Activated CD4-positive, alpha-beta T cell treated with anti-CD3 and anti-CD28 coated beads for 36 hours (primary cell): ENCODE results near the gene DEGS1. TPM values are rescaled to one million over a fixed set of nuclear protein-coding genes. Genes with fewer than 3 reads are reported as not detected.

Experiments
- ATAC-seq: fragments of 200-7000 bp; cut with Tn5 transposase; one replicate; pipeline ENCODE4 v1.10.0; 2021; ENCODE audit warnings: mild to moderate bottlenecking, moderate library complexity
- CTCF ChIA-PET: fragments of 350-600 bp; sonication (Branson Sonifier 250); formaldehyde crosslinking; loops from one replicate; lab custom pipeline; 2021; ENCODE audit warnings: antibody characterized with exemption; lab: Charles Lee
- POLR2A ChIA-PET: fragments of 350-600 bp; sonication (Branson Sonifier 250); formaldehyde crosslinking; loops from one replicate; lab custom pipeline; 2021; ENCODE audit warnings: antibody characterized with exemption, inconsistent platforms; lab: Charles Lee
- DNase-seq: peaks from one replicate; pipeline ENCODE4 v3.0.0-alpha.2; 2020
- H3K27ac Mint-ChIP-seq: one replicate; pipeline ENCODE4 v1.8.0; 2021; ENCODE audit warnings: mixed read lengths
- H3K27me3 Mint-ChIP-seq: one replicate; pipeline ENCODE4 v1.8.0; 2021; ENCODE audit warnings: mixed read lengths
- H3K36me3 Mint-ChIP-seq: one replicate; pipeline ENCODE4 v1.8.0; 2021; ENCODE audit warnings: low read depth, mixed read lengths
- H3K4me1 Mint-ChIP-seq: one replicate; pipeline ENCODE4 v1.8.0; 2021; ENCODE audit warnings: mixed read lengths
- H3K4me3 Mint-ChIP-seq: one replicate; pipeline ENCODE4 v1.8.0; 2021; ENCODE audit warnings: mild to moderate bottlenecking, moderate library complexity, mixed read lengths
- H3K9me3 Mint-ChIP-seq: one replicate; pipeline ENCODE4 v1.8.0; 2021; ENCODE audit warnings: low read depth, mixed read lengths
- intact Hi-C, 2 experiments: fragments of 100-400 bp; cut with DNase I in 1 of 2; cut with micrococcal nuclease in 1 of 2; formaldehyde crosslinking; loops; one replicate each; pipeline versions ENCODE4 v1.14.2 to v1.15.1; 2022 to 2024; cut with DNase I, micrococcal nuclease
- total RNA-seq, 2 experiments: library from RNA; stranded (reverse); gene quantifications; one replicate each; pipeline ENCODE4 v1.2.3, GENCODE V29; 2021

Gene DEGS1
- total RNA-seq, 2 experiments from 2014 or later = 24.0 to 24.5 TPM

GRCh38 chr1:224213438-224214119 is 30.5 kb downstream of the DEGS1 start:
- intact Hi-C loops = no loop called here
- Mint-ChIP-seq H3K27me3 (no peaks in the 10 kb centered on the region), H3K4me1 (peaks cover 4% of the 10 kb centered on the region), H3K4me3 (no peak overlapping the region), H3K27ac (peak overlapping the region; percentile 42), H3K9me3 (no peaks in the 10 kb centered on the region), H3K36me3 (no peaks in the 10 kb centered on the region)
- ATAC-seq (peak; percentile 36), DNase-seq (no peak)
- POLR2A ChIA-PET = no interaction called here
- CTCF ChIA-PET = interaction anchor here (0.8 to 1.3 kb wide), 2 partner anchors 20 to 24 kb away, joined by 3 read pairs; no protein-coding TSS in a partner anchor

GRCh38 chr1:224216382-224216781 is 33.3 kb downstream of the DEGS1 start:
- POLR2A ChIA-PET = no interaction called here
- Mint-ChIP-seq H3K9me3 (no peaks in the 10 kb centered on the region), H3K27me3 (no peaks in the 10 kb centered on the region)

GRCh38 chr1:224217655-224218623 is 34.9 kb downstream of the DEGS1 start:
- H3K9me3 Mint-ChIP-seq = no peaks in the 10 kb centered on the region
- H3K36me3 Mint-ChIP-seq = no peaks in the 10 kb centered on the region
- no peak for DNase-seq
- H3K4me1 Mint-ChIP-seq = peaks cover 4% of the 10 kb centered on the region
- H3K27me3 Mint-ChIP-seq = no peaks in the 10 kb centered on the region
- POLR2A ChIA-PET = no interaction called here
- CTCF ChIA-PET = interaction anchor here (0.9 kb wide), 1 partner anchor 239 kb away, joined by 3 read pairs; no protein-coding TSS in a partner anchor
- H3K4me3 Mint-ChIP-seq = no peak overlapping the region
- intact Hi-C loops = no loop called here
- no peak overlapping the region for H3K27ac Mint-ChIP-seq
- no peak for ATAC-seq

More at GRCh38 chr1:224216382-224216781, 33.3 kb downstream of the DEGS1 start:
- intact Hi-C loops = no loop called here
- ATAC-seq = no peak
- no peak overlapping the region for H3K4me3 Mint-ChIP-seq
- CTCF ChIA-PET = no interaction called here
- H3K27ac Mint-ChIP-seq = no peak overlapping the region
- DNase-seq = no peak
- H3K36me3 Mint-ChIP-seq = no peaks in the 10 kb centered on the region
- H3K4me1 Mint-ChIP-seq = peaks cover 4% of the 10 kb centered on the region

- ATAC-seq = no peak
- CTCF ChIA-PET = no interaction called here
- no peaks in the 10 kb centered on the region for H3K9me3 Mint-ChIP-seq
Observed at GRCh38 chr1:224219011-224219611, 36.1 kb downstream of the DEGS1 start.

GRCh38 chr1:224219612-224220059 is 36.6 kb downstream of the DEGS1 start:
- DNase-seq (no peak), ATAC-seq (no peak)
- no peaks in the 10 kb centered on the region for H3K9me3 Mint-ChIP-seq
- H3K27ac Mint-ChIP-seq = no peak overlapping the region
- no peaks in the 10 kb centered on the region for H3K4me1 Mint-ChIP-seq
- CTCF ChIA-PET = no interaction called here
- no peak overlapping the region for H3K4me3 Mint-ChIP-seq
- intact Hi-C loops = no loop called here
- POLR2A ChIA-PET = no interaction called here
- H3K36me3 Mint-ChIP-seq = no peaks in the 10 kb centered on the region
- H3K27me3 Mint-ChIP-seq = no peaks in the 10 kb centered on the region

More at GRCh38 chr1:224219011-224219611, 36.1 kb downstream of the DEGS1 start:
- DNase-seq = no peak
- H3K4me3 Mint-ChIP-seq = no peak overlapping the region
- no peaks in the 10 kb centered on the region for H3K4me1 Mint-ChIP-seq
- intact Hi-C loops = no loop called here
- no peaks in the 10 kb centered on the region for H3K27me3 Mint-ChIP-seq
- H3K36me3 Mint-ChIP-seq = no peaks in the 10 kb centered on the region
- no peak overlapping the region for H3K27ac Mint-ChIP-seq
- POLR2A ChIA-PET = no interaction called here

- POLR2A ChIA-PET = no interaction called here
- H3K27ac Mint-ChIP-seq = no peak overlapping the region
- CTCF ChIA-PET = interaction anchor here (0.9 kb wide), 1 partner anchor 103 kb away, joined by 3 read pairs; no protein-coding TSS in a partner anchor
- intact Hi-C loops = no loop called here
- peaks cover 3% of the 10 kb centered on the region for H3K36me3 Mint-ChIP-seq
- no peak overlapping the region for H3K4me3 Mint-ChIP-seq
- H3K9me3 Mint-ChIP-seq = no peaks in the 10 kb centered on the region
- ATAC-seq (no peak), DNase-seq (no peak)
- H3K27me3 Mint-ChIP-seq = no peaks in the 10 kb centered on the region
- no peaks in the 10 kb centered on the region for H3K4me1 Mint-ChIP-seq
Observed at GRCh38 chr1:224223819-224224714, 41.0 kb downstream of the DEGS1 start.

- POLR2A ChIA-PET = no interaction called here
- peaks cover 12% of the 10 kb centered on the region for H3K36me3 Mint-ChIP-seq
Observed at GRCh38 chr1:224226849-224227502, 43.9 kb downstream of the DEGS1 start.

GRCh38 chr1:224234017-224234416 is 51.0 kb downstream of the DEGS1 start:
- Mint-ChIP-seq H3K27ac (no peak overlapping the region), H3K36me3 (peaks cover 9% of the 10 kb centered on the region)

More at GRCh38 chr1:224226849-224227502, 43.9 kb downstream of the DEGS1 start:
- no peak for ATAC-seq
- no peaks in the 10 kb centered on the region for H3K27me3 Mint-ChIP-seq
- DNase-seq = no peak
- no peak overlapping the region for H3K27ac Mint-ChIP-seq
- H3K4me3 Mint-ChIP-seq = no peak overlapping the region
- CTCF ChIA-PET = no interaction called here
- H3K4me1 Mint-ChIP-seq = no peaks in the 10 kb centered on the region
- intact Hi-C loops = no loop called here
- no peaks in the 10 kb centered on the region for H3K9me3 Mint-ChIP-seq

GRCh38 chr1:224235813-224236493 is 52.9 kb downstream of the DEGS1 start:
- Mint-ChIP-seq H3K27me3 (no peaks in the 10 kb centered on the region), H3K36me3 (peaks cover 8% of the 10 kb centered on the region), H3K27ac (no peak overlapping the region), H3K4me1 (no peaks in the 10 kb centered on the region), H3K9me3 (no peaks in the 10 kb centered on the region), H3K4me3 (no peak overlapping the region)
- intact Hi-C loops = loop anchor here in 1 of 2 experiments (5.0 kb wide), 1 partner anchor 939 kb away; no protein-coding TSS in a partner anchor
- CTCF ChIA-PET = no interaction called here
- ATAC-seq = no peak
- POLR2A ChIA-PET = no interaction called here
- no peak for DNase-seq

More at GRCh38 chr1:224234017-224234416, 51.0 kb downstream of the DEGS1 start:
- no peak for DNase-seq
- Mint-ChIP-seq H3K4me3 (no peak overlapping the region), H3K9me3 (no peaks in the 10 kb centered on the region), H3K4me1 (no peaks in the 10 kb centered on the region), H3K27me3 (no peaks in the 10 kb centered on the region)
- no peak for ATAC-seq
- CTCF ChIA-PET = interaction anchor here (0.6 to 1.1 kb wide), 3 partner anchors 21 to 300 kb away, joined by 3 to 5 read pairs (median 3); no protein-coding TSS in a partner anchor
- intact Hi-C loops = no loop called here
- POLR2A ChIA-PET = no interaction called here
